HG02943 (cell line): ENCODE measurements around the gene LYRM1.

Experiments used
- ATAC-seq: cut with Tn5 transposase; IDR thresholded peaks from one replicate; pipeline ENCODE4 v1.9.1; 2021; ENCODE audit warnings: mild to moderate bottlenecking, low read depth, moderate library complexity; ENCODE audit not compliant: unreplicated experiment

The LYRM1 gene

DNA sequence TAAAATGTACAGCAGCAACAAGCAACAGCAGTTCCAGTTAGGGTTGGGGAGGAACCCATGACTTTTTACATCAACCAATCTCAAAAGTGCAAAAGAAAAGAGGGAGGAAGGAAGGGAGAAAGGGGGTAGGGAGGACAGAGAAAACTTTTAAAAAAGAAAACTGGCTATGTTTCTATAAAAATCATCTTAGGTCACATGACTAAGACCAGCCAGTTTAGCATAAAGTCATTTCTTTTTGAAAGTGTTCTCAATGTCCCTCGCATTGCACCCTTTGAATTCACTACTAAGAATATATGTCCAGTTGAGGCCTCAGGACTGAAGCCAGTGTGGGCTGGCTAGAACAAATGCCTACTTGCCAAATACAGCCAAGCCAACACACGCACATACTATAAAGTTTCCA, 29.3 kb upstream of the LYRM1 start:
- ATAC-seq = no peak

DNA sequence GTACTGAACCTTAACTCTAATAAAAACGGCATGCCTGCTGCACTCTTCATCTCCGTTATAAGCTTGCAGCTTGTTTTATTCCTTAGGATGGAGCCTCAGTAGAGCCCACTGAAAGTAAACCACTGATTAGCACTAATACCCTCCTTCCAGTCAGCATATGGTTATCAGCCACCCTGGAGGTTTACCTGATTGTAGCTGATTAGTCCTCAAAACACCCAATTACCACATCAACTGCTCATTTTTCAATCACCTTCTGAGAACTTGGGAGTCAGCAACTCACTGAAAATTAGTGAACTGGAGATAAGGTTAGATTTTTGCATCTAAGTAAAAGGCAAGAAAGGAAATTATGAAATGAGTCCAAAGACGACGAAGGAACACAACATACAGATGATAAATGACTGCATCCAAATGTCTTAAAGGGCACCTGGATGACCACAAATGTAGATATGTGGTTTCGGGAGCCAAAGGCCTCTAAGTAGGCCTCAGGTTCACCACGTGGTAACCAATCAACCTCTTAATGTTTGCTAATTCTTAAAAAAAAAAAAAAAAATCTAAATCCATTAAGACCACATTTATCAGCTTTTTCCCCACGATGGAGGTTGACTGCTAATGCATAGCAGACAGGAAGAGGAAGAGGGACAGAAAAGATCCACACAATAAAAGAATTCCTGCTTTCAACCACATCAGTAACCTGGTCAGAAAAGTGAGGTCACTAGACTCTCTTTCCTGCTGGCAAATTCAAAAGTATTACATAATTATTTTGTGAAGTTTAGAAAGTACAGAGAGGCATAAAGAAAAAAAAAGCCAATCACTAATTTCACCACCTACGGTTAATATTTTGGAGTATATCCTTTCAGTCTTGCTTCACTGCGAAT, 28.4 kb upstream of the LYRM1 start:
- ATAC-seq = no peak

DNA sequence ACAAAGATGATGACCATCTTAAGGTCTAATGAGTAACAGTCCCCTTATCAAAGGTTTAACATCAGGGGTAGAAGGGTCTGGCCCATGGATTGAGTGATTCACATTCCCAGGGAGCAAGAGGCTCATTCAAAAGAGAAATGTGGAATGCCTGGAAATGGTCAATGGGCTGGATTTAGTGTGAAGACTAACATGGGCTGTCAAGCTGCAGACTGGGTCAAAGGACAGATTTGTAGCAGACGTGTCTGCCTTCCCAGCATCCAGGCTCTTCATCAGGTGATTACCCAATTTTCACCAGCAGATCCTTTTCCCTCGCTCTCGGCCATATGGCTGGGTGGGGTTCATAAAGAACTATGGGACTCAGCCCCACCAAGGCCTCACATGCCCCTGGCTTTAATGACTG, 27.2 kb upstream of the LYRM1 start:
- no peak for ATAC-seq

DNA sequence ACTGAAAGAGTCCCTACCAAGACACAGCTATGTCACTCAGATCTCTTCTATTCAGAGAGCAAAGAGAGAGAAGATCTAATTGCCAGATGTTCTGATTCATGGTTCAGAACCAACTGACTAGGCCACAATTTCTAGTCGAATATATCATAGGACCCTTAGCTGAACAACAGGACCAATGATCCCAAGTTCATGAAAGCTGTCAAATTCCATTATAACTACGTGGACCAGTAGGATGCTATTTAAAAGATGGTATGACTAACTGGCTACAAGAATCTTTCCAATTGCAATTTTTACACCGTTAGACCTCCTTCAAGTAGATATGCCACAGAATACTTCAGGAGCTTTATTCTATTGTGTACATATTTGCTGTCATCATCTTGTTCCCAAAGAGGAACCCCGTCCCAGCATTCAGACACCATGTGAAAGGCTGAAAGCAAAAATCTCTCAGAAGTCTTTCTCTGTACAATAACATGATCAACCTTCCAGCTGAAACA, 26.4 kb upstream of the LYRM1 start:
- ATAC-seq = peak; percentile 12

DNA sequence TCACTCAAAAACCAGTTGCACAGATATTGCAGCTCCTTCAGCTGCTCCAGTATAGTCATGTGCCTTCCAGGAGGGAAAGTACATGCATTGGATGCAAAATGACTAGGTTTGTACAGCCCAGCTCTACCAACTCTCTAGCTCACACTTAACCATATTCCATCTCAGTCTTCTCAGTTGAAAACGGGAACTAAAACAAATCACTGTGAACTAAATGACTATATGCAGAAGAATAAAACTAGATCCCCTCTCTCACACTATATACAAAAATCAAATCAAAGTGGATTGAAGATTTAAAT, 25.3 kb upstream of the LYRM1 start:
- ATAC-seq = no peak

DNA sequence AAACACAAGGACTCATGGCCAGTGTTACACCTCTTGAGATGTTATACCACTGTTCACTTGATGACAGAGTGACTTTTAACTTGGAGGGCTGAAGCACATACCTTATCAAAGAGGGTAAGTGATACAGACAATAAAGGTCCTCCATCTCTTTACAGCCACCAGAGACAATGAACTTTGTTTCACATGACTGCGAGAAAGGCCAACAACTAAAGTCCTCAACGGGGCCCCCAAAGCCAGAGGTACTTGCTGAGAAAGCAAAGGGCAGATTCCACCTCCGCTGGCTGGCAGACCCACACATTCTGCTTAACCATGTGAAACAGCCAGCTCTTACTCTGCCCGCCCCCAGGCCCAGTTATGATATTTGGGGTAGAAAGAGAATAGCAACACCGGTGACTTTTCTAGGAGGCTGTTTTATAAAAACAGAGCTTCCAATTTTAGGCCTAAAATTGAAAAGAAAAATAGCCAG, 21.9 kb upstream of the LYRM1 start:
- no peak for ATAC-seq

DNA sequence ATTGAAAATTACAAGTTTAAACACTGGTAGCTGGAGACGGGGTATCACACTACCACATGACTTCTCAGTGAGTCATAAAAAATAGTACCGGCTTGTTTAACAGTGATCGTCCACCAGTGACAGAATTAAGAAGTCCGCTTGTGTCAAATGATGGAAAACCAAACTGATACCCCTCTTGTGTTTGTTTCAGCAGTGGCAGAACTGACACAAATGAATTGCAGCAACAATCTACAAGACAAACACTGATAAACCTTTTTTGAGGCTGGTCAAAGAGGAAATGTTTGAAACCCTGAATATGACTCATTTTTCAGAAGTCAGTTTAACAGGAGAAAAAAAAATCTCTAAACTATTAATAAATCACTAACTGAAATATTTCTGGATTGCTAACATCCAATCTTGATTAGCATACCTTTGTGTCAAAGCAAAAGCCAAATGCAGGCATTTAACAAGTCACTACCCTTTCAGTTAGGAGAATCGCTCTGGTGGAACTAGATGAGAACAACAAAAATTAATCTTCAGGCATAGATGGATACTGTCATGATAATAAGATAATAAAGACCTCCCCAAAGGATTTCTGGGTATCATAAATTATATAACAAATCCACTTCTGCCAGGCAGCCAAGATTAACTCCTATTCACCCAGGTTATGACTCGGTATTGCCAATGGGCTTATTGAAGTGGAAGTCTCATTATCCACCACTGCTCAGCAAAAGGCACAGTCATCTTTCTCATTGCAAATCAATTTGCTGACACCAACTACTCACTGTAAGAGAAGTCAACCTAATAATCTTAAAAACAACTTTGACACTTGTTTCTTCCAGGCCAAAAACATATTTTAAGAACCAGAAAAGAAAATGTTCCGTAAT, 21.2 kb upstream of the LYRM1 start:
- ATAC-seq = no peak

DNA sequence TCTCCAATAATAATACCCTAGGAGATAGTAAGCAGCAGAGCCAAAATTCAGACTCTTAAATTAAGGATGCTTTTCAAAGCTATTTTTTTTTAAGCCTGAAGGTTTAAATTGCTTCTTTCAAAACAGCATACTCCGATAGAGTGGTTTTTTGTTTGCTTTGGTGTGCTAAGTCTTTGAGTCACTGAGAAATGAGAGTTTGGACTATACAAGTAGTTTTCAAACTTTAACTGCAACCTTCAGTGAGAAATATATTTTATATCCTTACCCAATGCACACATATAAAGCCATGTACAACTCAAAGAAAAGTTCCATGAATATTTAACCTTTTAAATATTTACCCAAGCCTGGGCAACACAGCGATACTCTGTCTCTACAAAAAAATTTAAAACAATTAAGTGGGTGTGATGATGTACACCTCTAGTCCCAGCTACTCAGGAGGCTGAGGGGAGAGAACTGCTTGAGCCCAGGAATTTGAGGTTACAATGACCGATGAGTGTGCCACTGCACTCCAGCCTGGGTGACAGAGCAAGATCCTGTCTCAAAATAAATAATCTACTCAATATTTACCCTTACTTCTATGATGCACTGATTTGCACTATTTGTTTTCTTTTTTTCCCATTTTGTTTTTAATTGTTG, 19.6 kb upstream of the LYRM1 start:
- no peak for ATAC-seq

DNA sequence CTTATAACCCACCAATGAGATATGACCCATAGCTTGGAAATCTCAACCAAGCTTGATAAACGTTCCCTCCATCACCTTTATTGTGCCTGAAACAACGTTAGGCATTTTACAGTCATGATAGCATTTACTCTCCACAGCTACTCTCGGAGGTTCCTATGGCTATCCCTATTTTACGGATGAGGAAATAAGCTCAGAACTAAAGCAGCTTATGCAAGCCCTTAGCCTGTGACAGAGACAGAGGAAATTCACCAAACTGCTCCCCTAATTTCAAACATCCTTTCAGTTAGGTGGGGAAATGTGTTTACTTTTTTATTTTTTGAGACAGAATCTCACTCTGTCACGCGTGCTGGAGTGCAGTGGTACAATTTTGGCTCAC, 19.1 kb upstream of the LYRM1 start:
- no peak for ATAC-seq

DNA sequence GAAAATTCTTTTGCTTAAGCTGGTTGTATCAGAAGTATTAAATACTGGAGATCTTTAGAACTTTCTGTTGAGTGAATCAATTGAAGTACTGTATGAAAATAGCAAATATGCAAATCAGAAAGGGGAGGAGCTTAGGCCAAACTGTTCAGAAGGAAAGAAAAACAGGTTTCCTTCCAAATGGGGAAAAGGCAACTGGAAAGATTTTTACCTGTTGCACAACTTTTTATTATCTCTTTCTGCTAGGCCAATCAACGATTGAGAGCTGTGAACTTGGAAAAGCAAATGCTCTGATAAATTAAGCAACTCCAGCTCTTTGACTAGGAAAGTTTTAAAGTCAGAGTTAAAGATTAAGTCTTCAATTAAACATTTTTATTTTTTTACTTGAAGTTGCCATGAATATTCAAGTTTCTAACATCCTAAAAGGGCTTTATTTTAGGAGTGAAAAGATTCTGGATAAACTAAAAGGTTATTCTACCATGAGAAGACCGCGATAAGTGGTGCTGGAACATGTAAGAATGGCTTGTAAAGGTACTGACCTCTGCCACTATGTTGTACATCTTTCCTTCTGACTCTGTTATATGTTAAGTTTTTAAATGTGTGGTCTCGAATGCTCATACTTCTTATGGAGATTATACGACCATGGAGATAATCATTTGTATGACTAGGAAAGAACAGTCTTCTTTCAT, 16.9 kb upstream of the LYRM1 start:
- no peak for ATAC-seq

DNA sequence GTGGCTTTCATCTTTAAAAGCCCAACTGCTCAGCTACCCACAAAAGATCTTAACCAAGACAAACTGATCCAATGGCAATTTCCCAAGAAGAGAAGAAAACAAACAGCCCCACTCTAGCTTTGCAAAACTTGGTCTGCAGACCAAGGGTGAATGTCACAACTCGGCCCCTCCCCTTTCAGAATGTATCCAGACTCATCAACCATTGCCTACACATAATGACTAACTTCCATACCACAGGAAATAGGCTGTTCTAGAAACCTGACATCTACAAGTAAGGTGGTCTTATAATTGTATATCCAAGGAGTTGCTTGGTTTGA, 16.4 kb upstream of the LYRM1 start:
- no peak for ATAC-seq

DNA sequence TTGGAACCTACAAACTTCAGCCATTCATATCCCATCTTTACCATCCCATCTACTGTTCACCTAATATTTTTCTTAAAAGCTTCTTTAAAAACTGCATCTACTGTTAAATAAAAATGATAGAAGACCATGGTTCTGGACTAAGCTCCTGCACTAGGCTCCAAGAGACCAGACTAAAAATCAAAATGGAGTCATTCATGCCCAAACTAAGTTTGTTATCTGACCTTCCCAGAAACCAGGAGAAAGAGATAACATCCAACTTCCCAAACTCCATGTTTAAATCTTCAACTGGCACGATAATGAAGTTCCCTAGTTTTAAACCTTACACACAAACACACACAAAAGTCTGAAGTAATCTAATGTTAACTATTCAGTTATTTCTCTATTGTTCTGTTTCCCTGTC, 14.3 kb upstream of the LYRM1 start:
- no peak for ATAC-seq

DNA sequence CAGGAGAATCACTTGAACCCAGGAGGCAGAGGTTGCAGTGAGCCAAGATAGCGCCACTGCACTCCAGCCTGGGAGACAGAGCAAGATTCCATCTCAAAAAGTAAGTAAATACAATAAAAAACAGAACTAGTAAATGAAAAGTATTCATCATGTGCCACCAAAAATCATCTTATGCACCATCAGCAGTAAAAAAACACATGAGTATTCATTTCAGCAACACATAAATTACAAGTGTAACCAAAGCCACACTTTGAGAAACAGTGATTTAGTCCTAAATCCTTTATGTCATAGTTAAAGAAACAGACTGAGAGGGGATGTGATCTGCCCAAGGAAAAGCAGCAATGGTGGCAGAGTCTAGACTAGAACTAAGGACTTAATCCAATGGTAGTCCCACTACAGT, 13.4 kb upstream of the LYRM1 start:
- ATAC-seq = no peak

DNA sequence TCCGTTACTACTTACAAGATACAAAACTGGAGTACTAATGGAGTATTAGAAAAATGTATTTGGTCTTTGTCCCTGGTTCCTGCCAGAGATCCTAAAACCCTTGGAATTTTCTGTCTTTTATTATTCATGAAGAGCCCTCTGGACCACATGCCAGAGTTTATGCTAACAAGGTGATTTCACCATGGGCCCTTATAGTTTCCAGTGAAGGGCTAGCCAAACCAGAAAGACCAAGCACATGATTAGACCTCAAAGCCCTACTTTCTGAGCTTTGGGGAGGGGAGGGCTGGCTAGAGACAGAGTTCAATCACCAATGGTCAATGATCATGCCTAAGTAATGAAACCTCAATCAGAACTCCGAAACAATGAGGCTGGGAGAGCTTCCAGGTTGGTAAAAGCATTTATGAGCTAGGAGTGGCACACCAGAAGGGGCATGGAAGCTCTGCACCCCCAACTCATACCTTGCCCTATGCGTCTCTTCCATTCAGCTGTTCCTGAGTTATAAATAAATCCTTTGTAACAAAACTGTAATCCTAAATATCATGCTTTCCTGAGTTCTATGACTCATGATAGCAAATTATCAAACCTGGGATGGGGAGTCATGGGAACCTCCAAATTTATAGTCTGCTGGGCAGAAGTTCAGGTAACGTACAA, 10.8 kb upstream of the LYRM1 start:
- ATAC-seq = no peak

DNA sequence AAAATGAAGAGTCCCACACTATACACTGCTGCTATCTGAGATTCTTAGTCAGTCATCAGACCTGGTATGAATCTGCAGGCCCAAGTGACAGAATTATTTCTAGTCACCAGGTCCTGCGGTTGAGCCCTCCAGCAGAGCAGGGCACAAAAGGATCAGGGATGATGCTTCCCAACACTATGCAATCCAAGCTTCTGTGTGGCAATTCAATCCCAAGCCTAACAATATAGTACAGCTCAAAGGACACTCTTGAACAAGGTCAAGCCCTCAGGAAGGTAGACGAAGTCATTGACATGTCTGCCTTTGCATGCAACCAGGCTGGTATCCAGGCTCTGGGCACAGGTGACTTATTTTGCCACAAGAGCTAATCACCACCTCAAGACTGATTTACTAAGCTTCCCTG, 6.2 kb upstream of the LYRM1 start:
- no peak for ATAC-seq

DNA sequence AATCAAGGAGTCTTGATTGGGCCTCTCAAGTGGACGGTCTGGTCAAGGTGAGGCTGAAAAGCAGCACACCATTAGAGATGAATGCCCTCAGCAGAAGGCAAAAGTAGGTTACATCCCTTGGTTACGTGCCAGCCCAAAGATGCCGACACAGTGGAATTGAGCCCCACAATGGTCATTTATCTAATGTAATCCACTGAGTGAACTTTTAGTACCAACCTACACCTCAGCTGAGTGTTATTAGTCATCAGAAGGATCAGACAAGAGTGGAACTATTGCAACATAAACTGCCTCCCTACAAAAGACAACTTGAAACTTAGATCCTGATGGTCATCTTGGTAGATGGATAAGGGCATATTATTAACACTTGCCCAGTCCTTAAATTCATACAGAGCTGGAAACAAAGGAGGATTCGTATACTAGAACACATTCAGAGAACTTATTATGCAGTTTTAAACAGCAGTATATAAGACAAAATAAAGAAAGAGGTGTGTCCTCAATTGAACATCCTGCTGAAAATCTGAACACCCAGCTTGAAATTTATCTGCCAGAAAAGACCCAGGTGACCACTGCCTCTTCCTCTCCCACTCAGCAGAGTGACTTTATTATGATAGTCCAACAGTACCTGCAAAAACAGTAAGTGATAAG, 3.2 kb upstream of the LYRM1 start:
- ATAC-seq = no peak

DNA sequence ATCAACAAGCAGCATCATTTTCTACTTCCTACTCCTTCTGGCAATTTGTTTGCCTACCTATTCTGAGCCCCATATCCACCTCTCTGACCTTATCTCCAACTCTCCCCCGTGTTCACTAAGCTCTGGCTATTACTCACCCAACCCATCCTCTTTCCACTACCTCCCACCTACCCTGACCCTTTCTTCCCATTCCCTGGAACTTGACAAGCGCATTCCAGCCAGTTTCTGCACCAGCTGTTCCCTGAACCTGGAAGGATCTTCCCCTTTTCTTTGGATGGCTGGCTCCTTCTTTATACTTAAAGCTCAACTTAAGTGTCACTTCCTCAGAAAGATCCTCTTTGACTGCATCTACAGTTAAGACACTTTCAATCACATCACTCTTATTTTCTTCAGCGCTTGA, 2.6 kb upstream of the LYRM1 start:
- no peak for ATAC-seq

DNA sequence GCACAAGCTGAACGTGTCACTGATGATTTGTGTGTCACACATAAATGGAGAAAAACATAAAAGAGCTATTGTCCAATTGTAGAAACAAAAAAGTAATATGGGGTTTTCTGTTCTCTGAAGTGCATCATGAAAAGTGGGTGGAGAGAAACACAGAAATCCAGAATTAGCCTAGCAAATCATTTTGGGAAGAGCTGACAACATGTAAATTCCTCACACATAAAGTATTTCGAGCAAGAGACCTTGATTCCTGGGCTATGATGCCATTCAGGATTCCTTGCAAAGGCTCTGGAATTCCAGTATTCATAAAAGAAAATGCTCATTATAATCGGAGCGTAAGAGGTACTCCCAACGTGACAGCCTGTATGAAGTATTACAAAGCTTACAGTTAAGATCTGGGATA, 1.5 kb upstream of the LYRM1 start:
- no peak for ATAC-seq

DNA sequence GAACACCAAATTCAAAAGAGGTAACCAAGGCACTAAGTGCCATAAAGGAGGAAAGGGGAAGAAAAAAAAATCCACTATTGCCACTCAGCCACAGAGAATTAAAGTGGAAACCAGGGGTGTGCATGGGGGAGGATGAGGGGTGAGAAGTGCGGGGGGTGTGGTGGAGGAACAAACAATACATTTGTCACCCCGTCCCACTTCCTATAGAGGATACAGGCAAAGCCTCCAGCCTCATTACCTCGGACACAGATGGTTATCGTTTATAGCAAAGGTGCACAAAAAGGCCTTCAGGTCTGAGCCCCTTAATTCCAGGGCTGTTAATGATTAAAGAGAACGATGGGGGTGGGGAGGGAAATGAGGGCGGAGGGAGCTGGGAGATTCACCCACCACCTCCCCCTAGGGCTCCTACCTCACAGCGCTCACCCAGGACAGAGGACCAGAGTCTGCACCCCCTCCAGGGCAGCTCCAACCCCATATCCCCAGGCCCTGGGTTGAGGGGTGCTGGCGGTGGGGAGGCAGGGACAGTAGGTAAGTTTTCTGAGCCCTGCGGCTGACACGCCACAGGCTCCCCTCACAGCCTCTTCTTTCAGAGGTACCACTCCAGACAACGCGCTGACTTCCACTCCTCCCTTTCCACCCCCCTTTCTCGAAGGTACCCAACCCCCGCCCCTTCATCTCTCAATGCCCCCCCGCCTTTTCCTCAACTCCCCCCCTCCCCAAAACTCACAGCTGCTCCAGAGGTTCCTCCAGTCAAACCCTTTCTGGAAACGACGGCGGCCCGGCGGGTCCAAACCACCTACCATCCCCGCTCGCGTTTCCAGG, 883 bp upstream of the LYRM1 start:
- no peak for ATAC-seq
